GM21360 (cell line): ENCODE measurements around the gene RFX8.
"Not testable (repeated sequence)": the region's sequence is repeated elsewhere in the genome, so short reads cannot be mapped to it uniquely, and the experiment has no call there.

Source experiments
- ATAC-seq: cut with Tn5 transposase; IDR thresholded peaks from one replicate; pipeline ENCODE4 v1.9.1; 2021; ENCODE audit warnings: mild to moderate bottlenecking, moderate library complexity; ENCODE audit not compliant: unreplicated experiment

Gene RFX8

DNA sequence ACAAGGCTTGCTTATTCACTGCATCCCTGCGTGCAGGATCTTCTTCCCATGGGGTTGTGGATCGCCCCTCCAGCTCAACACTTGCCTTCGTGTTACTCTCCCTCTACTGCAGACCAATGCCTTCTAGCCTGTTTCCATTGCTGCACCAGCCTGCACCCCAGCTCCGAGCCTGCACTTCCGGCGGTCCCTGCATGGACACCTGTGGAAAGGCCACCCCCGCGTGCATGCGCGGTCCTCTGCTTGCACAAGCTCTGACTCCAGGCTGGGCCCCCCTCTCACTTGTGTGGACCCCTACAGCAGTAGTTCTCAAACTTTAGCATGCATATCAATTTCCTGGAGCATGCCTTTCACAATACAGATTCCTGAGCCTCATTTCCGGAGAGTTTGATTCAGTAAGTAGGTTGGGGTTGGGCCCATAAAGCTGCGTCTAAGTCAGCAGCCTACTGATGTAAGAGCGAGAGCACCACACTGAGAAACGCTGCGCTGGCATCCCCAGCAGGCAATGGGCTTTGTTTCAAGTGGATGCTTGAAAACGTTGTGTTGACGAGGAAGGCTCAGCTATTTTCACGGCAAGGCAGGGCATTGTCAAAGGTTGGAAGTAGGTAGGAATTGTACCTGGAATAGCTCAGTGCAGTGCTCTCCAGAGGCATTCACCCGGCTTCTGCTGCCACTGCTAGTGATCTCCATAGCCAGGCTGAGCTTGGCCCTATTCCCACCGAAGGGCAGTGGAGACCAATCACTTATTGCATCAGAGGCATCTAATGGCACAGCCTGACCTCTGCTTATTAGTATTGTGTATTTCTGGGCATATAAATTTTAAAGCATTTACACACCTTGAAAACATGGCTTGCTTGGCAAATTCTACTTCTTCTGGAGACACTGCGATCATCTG is 120.2 kb downstream of the RFX8 start:
- ATAC-seq, result no peak

DNA sequence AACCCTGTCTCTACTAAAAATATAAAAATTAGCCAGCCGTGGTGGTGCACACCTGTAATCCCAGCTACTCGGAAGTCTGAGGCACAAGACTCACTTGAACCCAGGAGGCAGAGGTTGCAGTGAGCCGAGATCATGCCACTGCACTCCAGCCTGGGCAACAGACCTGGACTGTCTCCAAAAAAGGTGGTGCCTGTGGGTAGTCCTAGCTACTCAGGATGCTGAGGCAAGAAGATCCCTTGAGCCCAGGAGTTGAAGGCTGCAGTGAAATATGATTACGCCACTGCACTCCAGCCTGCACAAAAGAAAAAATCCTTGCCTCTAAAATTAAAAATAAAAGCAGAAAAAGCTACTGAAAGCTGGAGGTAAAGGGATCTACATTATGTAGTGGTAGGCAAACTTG is 122.3 kb downstream of the RFX8 start:
- not testable (repeated sequence) for ATAC-seq

DNA sequence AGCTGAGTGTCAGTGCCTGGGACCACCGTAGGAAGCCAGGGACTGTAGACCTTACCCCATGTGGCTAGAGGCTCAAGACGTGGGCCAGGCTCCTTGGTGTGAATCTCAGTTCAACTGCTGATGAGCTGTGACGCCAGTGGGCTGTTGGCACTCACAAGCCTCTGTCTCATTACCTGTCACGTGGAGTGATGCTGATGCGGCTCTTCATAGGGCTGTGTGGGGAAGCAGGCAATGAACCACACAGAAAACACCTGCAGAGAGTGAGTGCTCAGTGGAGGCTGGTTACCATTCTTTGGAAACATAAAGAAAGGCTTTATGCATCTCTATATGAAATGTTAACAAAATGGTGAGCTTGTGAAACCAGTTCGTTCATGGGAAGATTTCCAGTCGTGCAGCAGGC is 123.7 kb downstream of the RFX8 start:
- no peak for ATAC-seq

DNA sequence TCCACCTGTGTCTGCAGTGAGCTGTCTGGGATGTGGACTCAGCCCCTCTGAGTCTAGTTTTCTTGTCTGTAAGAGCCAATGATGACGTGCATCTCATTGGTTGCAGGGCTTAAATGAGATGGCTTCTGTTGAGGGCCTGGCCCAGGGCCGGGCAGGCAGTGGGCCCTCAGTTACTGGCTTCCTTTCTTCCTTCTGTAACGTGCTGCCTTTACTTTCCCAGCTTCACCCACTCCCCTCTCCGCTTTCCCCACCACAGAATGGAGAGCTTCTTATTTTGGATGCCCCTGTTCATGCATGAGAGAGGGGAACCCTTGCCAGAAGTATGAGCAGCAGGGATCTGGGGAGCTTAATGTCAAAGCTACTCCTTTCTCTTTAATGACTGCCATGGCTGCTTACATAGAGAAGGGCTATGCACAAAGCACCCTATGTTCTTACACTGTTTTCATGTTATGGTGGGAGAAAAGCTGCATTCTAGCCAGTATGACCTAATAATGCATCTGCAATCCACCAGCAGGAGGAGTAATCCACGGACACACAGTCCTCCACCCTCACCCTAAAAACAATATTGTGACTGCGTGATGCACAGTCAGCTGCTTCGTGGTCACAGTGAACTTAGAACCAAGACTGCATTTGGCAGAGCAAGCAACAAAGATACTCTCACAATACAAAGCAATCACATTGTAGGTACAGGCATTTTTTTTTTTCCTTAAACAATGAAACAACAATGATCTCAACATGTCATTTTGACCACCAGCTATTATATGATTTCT is 124.8 kb downstream of the RFX8 start:
- ATAC-seq, result no peak

DNA sequence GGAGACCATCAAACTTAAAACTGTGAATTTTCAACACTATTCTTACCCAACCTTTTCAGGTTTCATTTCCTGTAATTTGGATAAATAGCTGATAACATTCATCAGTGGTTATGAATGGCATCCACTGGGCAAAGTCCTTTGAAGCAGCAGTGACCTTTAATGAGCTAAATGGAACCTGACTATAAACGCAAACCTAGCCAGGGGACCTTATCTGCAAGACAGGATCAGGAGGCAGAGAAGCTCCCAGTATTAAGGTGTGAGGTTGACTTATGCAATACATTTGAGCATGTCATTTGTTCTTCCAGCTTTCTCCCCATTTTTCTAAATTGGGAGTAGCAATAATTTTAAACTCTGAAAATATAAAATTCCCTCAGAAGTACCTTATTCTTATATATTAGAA is 126.0 kb downstream of the RFX8 start:
- ATAC-seq, result no peak
